Lung (tissue), 12 donors: ENCODE measurements around the gene COG2. TPM values are rescaled to one million over a fixed set of nuclear protein-coding genes. Genes with fewer than 3 reads are reported as not detected.

Source experiments
- ATAC-seq: fragments of 200-7000 bp; cut with Tn5 transposase; one replicate; pipeline ENCODE4 v1.9.1; 2020; ENCODE audit warnings: moderate number of reproducible peaks; ENCODE audit not compliant: insufficient read depth, low FRiP score
- DNase-seq, 3 donors: peaks; one replicate each; pipeline ENCODE4 v3.0.0-alpha.2; 2013 to 2017
- H3K27ac ChIP-seq, 2 donors: one replicate each; pipeline ENCODE4 v1.5.1; 2013; ENCODE audit warnings: mild to moderate bottlenecking in 2 of 2, moderate library complexity in 2 of 2, control low read depth in 1 of 2, inconsistent platforms in 1 of 2, low read depth in 1 of 2, low read length in 1 of 2
- H3K27me3 ChIP-seq, 3 donors: one replicate each; pipeline ENCODE4 v1.5.1; 2013; ENCODE audit warnings: low read length in 2 of 3; ENCODE audit not compliant: control insufficient read depth in 3 of 3, insufficient read depth in 3 of 3
- H3K36me3 ChIP-seq, 4 donors: one replicate each; pipeline ENCODE4 v1.5.1; 2013; ENCODE audit warnings: low read length in 4 of 4, mild to moderate bottlenecking in 1 of 4, moderate library complexity in 1 of 4; ENCODE audit not compliant: control insufficient read depth in 4 of 4, insufficient read depth in 4 of 4
- H3K4me1 ChIP-seq, 5 donors: one replicate each; pipeline ENCODE4 v1.5.1; 2013; ENCODE audit warnings: low read length in 5 of 5, mild to moderate bottlenecking in 2 of 5, moderate library complexity in 1 of 5; ENCODE audit not compliant: control insufficient read depth in 5 of 5, insufficient read depth in 5 of 5
- H3K4me3 ChIP-seq: one replicate; pipeline ENCODE4 v1.5.1; 2013; ENCODE audit warnings: mild to moderate bottlenecking, control low read depth, moderate library complexity
- H3K9ac ChIP-seq, 2 donors: one replicate each; pipeline ENCODE4 v1.5.1; 2013; ENCODE audit warnings: low read length in 2 of 2, control low read depth in 1 of 2; ENCODE audit not compliant: insufficient read depth in 1 of 2
- H3K9me3 ChIP-seq, 4 donors: one replicate each; pipeline ENCODE4 v1.5.1; 2013; ENCODE audit warnings: low read length in 3 of 4, mild to moderate bottlenecking in 1 of 4, moderate library complexity in 1 of 4; ENCODE audit not compliant: control insufficient read depth in 4 of 4, insufficient read depth in 3 of 4
- WGBS, 2 donors: extraction: QIAGEN DNeasy Blood & Tissue Kit; methylation state at CpG; one replicate each; pipeline ENCODE4 v1.1.7; 2013; 5-methylcytosine and 5-hydroxymethylcytosine counted together
- polyA plus RNA-seq, 2 donors: library from polyadenylated mRNA; stranded (reverse); fragments of 200-250 nt; gene quantifications; one replicate each; pipeline ENCODE4 v1.2.1, GENCODE V29; 2013
- total RNA-seq, 2 donors: library from RNA; depleted of rRNA in 1 of 2; stranded (reverse); fragments of >200 nt in 1 of 2; gene quantifications; one replicate each; pipeline ENCODE4 v1.2.1, GENCODE V29; 2014 to 2021
- TF ChIP-seq, protein P1 (sequence below): IDR thresholded peaks from 2 replicates; pipeline ENCODE4 v1.5.1; 2012; ENCODE audit warnings: mild to moderate bottlenecking; ENCODE audit errors: control extremely low read depth, extremely low read depth
- donor health status: control.
- donor health status: control.
- donor health status: Bipolar disorder and iron deficiency.
- donor health status: healthy.
- donor health status: DM: yes; HTN: yes; CAD: no.

Gene COG2
- total and polyA plus RNA-seq, 4 donors: 8.6 to 41.0 (median 17.5) TPM

DNA sequence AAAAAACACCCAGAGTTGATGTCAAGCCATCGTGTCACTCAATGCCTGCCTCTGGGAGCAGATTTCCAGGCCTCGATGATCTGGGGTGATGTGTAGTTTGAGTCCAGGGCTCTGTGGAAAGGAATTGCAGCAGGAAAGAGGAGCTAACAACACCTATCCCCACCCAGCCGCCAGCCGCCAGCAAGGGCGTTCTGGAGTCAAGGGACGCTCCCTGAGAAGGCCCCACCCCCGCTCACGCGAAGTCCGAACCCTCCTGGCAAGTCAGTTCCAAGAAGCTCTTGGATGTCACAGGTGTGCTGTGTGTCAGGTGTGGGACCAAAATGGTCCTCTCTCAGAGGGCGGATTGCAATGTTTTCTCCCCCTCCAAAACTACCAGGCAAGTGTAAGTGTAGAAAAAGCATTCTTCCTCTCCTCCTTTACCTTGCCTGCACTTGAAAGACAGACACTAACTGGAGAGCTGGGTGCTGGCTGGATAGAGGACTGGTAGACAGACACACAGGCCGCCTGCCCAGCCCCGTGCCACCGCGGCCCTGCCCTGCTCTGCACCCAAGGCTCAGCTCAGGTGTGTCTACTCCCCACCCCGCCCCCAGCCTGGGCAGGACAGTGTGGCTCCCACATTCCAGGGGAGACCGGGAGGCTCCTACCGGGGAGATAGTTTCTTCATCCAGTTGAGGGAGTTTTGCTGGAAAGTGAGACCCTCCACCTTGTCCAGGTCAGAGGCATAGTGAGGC, 63.2 kb downstream of the COG2 start:
- TF ChIP-seq, protein P1, sequence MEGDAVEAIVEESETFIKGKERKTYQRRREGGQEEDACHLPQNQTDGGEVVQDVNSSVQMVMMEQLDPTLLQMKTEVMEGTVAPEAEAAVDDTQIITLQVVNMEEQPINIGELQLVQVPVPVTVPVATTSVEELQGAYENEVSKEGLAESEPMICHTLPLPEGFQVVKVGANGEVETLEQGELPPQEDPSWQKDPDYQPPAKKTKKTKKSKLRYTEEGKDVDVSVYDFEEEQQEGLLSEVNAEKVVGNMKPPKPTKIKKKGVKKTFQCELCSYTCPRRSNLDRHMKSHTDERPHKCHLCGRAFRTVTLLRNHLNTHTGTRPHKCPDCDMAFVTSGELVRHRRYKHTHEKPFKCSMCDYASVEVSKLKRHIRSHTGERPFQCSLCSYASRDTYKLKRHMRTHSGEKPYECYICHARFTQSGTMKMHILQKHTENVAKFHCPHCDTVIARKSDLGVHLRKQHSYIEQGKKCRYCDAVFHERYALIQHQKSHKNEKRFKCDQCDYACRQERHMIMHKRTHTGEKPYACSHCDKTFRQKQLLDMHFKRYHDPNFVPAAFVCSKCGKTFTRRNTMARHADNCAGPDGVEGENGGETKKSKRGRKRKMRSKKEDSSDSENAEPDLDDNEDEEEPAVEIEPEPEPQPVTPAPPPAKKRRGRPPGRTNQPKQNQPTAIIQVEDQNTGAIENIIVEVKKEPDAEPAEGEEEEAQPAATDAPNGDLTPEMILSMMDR: no peak
- Histone ChIP-seq H3K4me1 (peaks cover 0 to 7% (median 0%) of the 10 kb centered on the region in 5 donors), H3K27ac (no peak overlapping the region), H3K27me3 (no peaks in the 10 kb centered on the region), H3K4me3 (no peak overlapping the region), H3K9ac (no peak overlapping the region), H3K36me3 (peaks cover 0 to 2% (median 0%) of the 10 kb centered on the region in 4 donors), H3K9me3 (no peaks in the 10 kb centered on the region)
- DNase-seq: no peak
- ATAC-seq: no peak
- 90 to 93% methylated on average over 18 of the region's 18 CpGs for WGBS, 2 donors

DNA sequence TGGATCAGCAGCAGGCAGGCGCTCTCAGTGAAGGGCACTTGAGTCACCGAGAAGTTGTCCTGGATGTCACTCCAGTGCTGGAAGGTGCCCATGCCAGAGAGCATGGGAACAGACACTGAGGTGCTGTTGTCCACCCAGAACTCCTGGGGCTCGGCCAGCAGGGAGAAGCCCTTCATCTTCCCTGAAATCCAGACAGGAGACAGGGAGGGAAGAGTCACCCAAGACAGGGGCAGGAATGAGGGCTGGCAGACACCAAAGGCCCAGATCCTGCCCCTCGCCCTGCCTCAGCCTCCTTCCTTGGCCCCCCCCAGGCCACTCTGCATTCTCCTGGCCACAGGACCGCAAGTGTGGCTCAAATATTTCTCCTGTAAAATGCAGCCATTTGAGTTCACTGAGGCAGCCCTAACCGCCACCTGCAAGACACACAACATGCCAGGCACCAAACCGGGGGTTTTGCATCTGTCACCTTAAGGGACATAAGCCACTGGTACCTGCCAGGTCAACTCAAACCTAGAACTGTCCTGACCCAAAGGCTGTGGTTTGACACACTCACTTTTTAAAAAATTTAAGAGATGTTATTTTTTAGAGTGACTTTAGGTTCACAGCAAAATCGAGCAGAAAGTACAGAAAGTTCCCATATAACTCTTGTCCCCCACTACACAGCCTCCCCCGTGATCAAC, 63.9 kb downstream of the COG2 start:
- H3K4me3 ChIP-seq: no peak overlapping the region
- H3K27ac ChIP-seq: no peak overlapping the region
- H3K9me3 ChIP-seq: no peaks in the 10 kb centered on the region
- 86 to 92% methylated on average over 9 of the region's 9 CpGs for WGBS, 2 donors
- peaks cover 0 to 2% (median 0%) of the 10 kb centered on the region in 4 donors for H3K36me3 ChIP-seq
- no peak overlapping the region for H3K9ac ChIP-seq
- ATAC-seq (no peak), DNase-seq (no peak)
- peaks cover 0 to 7% (median 0%) of the 10 kb centered on the region in 5 donors for H3K4me1 ChIP-seq
- TF ChIP-seq, protein P1: no peak
- no peaks in the 10 kb centered on the region for H3K27me3 ChIP-seq

DNA sequence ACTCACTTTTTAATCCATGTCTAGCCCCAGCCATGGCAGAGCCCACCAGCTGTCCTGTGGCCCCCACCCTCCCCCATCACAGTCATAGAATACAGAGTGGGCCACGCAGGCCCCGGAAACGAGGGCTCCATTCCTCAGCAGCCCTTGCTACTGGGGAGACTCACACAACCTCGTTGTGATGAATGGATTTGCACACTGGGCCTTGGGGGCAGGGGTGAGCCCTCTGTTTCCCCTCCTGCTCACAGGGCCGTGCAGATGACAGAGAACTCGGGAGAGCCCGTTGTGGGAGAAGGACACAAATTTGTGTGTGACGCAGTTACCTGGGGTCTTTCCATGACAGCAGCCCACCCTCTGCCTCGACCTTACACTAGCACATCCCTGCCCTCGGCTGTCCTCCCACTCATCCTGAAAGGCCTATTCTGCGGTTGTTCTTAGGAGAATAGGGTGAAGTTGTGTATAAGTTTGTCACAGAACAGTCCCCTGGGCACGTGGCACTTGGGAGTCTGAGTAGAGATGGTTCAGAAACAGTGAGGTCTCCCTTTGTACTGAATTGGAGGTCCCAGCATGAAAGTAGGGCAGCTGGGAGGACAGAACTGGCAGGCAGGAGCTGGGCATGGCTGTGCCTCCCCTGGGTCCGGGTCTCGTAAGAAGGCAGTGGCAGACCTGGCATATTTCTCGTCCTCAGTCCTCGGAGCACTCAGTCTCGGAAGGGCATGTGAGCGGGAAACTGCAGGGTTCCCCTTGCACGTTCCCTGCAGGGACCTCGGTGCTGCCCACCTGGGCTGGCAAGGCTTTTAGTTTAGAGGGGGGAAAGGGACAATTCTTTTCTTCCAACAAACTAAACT, 64.8 kb downstream of the COG2 start:
- no peak for DNase-seq
- TF ChIP-seq, protein P1: no peak
- H3K27me3 ChIP-seq: no peaks in the 10 kb centered on the region
- no peak overlapping the region for H3K4me3 ChIP-seq
- H3K27ac ChIP-seq: no peak overlapping the region
- no peaks in the 10 kb centered on the region for H3K9me3 ChIP-seq
- WGBS, 2 donors: 88 to 92% methylated on average over 20 of the region's 20 CpGs
- peaks cover 0 to 2% (median 0%) of the 10 kb centered on the region in 4 donors for H3K36me3 ChIP-seq
- ATAC-seq: no peak
- peaks cover 0 to 7% (median 0%) of the 10 kb centered on the region in 5 donors for H3K4me1 ChIP-seq
- no peak overlapping the region for H3K9ac ChIP-seq
